Endometrial microvascular endothelial cells (primary cell): Measurements from ENCODE around the gene SRXN1. TPM values are rescaled to one million over a fixed set of nuclear protein-coding genes. Genes with fewer than 3 reads are reported as not detected.

Experiments
- in situ Hi-C: cut with HindIII; loops from 2 replicates; pipeline ENCODE4 v1.10.0; 2017; ENCODE audit warnings: low sequenced_read_pairs, low pct_unique_long_range_greater_than_20kb; ENCODE audit errors: inconsistent ontology term
- total RNA-seq: library from RNA; depleted of rRNA; stranded (reverse); fragments of >200 nt; gene quantifications from one replicate; pipeline ENCODE4 v1.2.3, GENCODE V29; 2015; ENCODE audit errors: inconsistent ontology term

Gene SRXN1
- total RNA-seq, 1 donor from 2014 or later: 82.6 TPM

DNA sequence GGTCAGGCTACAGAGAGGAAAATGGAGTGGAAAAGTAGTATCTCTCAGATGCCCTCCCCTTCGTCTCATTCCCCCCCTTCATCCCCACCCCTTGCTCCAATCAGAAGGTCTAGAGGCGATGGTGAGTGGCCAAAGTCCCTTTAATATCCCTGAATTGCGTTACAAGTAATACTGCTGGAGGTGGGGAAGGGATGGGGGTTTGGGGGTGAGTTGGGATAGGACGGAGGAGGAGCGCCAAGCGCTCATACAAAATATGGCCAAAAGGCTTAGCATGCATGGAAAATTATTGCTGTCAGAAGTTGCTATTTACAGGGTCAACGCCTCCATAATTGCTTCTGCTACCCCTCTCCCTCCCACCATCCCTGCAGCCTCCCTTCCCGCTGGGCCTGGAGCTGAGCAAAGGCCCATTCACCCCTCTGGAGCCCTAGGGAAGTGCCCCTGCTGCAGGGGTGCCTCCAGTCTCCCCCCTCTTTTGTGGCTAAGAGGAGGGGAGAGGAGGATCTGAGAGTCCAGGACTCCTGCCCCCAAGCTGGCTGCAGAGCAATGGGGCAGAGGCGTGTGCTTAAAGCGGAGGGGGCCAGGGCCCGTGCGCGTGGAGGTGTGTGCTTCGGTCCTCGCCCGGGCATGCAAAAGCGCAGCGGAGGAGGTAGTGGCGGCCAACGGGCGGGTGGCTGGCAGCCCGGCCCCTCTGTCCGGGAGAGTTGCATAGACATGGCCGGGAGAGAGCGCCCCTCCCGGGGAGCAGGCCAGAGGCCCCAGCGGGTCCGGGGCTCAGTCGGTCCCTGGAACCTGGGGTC, 8.7 kb upstream of the SRXN1 start:
- in situ Hi-C loops: no loop called here

DNA sequence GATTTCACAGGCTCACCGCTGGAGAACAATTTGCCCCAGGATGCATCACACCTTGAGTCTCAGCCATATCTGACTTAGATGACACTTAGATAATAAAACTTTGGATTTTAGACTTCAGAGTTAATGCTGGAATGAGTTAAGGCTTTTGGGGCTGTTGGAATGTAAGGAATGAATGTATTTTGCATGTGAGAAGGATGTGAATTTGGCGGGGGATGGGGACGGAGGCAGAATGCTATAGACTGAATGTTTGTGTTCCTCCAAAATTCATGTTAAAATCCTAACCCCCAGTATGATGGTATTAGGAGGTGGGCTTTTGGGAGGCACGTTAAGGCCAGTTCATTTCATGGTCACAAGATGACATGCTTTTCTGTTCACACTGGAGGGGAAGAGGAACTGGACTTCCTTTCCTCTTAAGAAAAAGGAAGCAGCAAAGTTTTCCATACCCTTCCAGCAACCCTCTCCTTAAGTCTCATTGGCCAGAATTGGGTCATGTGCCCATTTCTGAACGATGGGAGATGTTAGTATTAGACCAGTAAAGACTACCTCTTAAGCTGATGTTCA, 5.8 kb upstream of the SRXN1 start:
- in situ Hi-C loops: no loop called here

DNA sequence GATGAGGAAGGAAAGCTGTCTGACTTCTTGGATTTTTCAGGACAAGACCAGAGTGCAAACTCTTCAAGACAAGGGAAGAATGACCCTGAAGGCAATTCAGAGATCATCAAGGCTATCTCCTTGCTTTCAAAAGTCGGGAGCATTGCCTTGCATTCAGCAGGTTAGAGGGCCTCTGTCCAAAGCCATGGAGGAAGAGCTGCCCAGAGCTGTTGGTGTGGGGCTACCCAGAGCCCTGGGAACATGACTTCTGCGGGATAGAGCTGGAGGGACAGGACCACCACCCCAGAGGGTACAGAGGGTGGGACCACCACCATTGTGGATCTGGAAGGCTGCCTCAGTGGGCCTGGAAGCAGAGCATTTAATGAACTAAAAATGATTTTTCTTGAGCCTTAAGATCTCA, 5.2 kb upstream of the SRXN1 start:
- in situ Hi-C loops: no loop called here

DNA sequence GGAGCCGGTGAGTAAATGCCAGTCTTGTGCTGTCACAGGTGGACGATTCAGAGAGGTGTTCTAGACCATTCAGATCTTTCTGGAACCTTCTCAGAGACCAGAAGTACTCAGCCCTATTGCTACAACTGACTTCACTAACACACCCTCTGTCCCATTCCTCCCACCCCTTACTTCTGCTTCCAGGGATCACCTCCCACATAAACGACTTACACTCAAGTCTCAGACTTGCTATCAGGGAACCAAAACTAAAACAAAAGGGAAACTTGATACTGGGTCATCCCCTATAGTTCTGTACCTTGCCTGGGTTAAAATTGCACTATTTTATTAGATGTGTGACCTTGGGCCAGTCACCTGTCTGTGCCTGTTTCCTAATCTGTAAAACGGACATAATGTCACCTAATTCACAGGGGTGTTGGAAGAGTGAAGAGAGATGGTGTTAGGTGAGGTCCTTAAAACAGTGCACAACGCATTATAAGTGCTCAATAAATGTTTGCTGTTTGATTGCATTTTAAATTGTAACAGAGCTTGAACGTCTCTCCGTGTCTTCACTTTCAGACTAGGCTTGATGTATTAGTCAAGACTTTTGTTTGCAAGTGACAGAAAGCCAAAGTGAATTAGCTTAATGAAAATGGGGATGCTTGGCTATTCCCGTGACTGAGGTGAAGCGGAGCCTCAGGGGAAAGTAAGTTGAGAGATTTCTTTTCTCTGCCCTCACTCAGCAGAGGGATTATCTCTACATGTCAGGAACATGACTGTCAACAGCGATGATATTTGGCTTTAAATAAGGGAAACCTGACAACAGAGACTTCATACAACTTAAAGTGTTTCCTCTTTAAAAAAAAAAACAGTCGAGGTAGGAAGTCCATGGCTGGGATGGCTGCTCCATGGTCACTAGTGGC, 3.0 kb upstream of the SRXN1 start:
- in situ Hi-C loops: no loop called here

DNA sequence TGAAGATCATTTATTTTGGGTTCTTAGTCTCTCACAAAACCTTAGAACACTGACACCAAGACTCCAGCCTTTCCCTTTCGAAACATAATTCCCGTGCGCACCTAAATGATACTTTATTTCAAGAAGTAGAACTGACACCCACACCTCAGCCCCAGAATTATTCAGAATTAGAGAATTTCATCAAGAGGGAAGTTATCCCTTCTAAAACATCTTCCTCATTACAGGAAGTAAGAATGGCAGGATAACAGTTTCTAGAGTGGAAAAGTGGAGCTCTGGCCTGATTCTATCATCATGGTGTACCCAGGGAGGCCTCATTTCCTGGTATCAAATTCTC, 1.4 kb upstream of the SRXN1 start:
- in situ Hi-C loops: no loop called here

DNA sequence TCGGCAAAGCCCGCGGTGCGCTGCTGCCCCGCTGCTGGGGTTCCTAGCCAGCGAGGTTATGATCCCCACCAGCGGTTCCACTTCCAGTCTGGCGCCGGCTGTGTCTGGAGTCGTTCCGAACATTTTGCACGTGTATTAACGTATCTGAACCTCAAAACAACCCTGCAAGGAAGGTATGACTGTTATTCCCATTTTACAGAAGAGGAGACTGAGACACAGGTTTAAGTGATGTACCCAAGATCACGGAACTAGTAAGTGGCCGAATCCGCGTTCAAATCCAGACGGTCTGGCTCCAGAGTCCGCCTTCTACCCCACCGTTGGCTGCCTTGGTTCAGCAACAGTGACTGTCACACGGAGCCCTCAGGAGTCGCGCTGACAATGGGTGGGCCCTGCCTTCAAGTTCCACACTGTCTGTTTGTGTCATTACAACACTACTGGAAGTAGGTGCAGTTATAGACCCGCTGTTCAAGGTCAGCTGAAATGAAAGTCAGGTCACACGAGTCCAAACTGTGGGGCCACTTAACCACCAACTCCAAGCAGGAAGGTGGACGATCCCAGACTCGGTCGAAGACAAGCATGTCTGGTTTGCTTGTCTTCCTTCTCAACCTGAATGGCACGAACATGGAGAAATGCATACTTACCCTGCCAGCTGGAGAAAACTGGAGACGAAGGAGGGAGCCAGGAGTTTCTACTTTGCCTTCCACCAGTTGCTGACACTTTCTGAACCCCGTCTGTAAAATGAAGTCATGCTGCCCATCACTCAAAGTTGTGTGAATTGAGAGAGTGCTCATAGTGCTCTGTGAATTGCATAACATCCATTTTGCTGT, 803 bp upstream of the SRXN1 start:
- in situ Hi-C loops: no loop called here

DNA sequence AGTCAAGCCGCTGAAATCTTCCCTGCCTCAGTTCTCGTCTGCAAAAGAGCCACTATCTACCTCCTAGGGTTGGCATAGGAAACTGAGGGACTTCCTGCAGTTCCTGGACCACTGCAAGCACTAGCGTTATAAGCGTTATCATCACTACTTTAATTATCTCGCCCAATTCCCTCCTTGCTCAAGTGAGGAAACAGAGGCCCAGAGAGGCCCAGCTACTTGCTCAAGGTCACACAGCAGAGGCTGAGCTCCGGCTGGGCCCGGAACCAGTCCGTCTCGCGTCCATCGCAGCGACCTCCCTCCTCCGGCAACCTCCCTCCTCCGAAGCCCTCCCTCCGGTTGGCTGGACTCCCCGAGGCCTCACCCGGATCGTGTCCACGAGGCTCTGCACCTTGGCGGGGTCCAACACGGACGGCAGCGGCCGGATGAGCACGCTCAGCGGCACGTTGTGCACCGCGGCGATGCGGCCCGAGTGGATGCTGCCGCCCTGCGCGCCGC, 338 bp downstream of the SRXN1 start:
- in situ Hi-C loops: no loop called here

DNA sequence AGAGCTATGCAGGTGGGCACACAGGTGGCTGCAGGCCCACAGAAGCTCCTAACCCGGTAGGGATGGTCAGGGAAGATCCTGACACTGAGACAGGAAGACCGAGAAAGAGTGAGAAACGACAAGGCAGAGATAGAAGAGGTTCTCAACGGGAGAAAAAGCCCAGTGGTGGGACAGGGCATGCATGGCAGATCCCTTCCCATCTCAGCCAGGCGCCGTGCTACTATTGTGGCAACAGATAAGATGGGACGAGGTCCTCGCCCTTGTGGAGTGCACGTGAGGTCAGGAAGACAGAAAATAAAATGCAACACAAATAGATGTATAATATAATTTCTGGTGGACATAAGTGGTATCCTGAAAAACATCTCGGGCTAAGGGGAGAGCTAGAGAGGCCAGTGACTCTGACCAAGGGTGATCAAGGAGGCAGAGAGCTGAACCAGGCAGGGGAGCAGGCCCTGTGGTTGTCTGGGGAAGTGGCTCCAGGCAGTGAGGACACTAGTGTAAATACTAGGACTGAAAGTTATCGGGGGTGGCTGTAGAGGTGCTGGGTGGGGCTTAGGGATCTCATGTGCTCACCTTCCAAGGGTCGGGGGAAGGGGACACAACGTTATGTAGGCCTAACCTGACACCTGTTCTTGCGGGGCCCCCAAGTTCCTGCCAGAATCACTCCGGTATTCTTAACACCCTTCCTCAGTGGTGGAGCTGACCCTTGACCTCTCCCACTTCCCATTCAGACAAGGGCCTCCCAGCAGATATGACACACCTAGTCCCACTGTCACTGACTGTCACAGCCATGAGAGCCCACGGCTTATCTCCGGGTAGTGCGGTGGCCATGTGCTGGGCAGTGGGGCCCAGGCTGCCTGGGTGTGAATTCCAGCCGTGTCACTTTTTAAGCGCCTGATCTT, 1.0 kb downstream of the SRXN1 start:
- in situ Hi-C loops: no loop called here

DNA sequence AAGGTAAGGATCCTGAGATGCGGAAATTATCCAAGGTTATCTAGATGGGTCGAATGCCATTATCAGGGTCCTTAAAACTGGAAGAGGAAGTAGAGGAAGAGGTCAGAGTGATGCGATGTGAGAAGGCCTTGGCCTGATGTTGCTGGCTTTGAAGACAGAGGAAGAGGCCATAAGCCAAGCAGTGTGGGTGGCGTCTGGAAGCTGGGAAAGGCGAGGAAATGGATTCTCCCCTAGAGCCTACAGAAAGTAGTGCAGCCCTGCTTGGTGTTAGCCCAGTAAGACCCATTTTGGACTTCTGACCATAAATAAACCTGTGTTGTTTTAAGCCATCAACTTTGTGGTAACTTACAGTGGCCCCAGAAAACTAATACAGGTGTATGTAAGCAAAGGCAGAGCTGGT, 2.0 kb downstream of the SRXN1 start:
- in situ Hi-C loops: no loop called here

DNA sequence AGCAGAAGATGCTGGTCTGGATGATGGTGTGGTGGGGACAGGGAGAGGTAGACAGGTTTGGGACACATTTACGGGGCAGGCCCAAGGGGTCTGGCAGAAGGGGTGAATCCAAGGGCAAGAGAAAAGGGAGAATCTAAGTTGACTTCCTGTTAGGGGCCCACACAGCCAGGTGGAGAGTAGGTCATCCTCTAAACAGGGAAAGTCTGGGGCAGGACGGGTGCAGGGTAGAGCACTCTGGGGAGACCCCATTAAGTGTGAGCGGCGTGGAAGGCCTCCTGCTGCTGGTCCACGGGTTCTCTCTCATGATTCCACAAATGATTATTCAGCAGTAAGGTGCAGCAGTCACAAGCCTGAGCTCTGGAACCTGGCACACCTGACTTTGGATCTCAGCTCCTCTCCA, 2.7 kb downstream of the SRXN1 start:
- in situ Hi-C loops: no loop called here

DNA sequence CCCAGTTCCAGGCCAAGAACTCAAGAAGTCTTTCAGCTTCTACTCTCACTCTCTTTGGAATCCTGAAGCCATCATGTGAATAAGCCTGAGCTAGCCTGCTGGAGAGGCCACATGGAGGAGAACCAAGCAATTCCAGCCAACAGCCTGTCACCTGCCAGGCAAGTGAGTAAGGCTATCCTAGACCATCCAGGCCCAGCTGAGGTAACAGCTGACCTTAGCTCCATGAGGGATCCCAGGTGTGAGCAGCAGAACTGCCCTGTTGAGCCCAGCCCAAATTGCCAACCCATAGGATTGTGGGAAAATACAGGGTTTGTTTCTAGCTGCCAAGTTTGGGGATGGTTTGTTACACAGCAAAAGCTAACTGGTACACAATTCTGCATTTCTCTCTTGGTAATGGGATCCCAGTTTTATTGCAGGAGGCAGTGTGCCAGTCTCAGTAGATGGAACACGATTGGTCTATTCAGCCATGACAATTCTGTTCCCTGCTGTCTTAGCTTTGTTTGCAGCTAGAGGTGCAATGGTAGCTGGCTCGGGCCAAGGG, 5.5 kb downstream of the SRXN1 start:
- in situ Hi-C loops: no loop called here

DNA sequence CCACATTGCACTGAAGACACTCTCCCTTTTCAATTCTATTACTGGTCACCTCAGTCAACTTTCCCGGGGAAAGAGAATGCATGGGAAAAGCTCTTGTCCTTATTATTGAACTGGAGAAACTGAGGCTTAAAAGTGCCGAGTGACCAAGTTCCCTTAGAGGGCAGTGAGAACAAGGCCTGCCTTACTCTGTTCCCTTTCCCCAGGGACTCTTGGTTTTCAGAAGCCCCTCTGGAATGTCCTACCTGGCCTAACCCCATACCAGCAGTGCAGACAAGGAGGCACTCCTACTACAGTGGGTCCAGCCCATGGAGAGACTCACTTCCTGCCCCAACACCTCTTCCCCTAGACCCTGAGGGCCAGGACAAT, 6.1 kb downstream of the SRXN1 start:
- in situ Hi-C loops: no loop called here

DNA sequence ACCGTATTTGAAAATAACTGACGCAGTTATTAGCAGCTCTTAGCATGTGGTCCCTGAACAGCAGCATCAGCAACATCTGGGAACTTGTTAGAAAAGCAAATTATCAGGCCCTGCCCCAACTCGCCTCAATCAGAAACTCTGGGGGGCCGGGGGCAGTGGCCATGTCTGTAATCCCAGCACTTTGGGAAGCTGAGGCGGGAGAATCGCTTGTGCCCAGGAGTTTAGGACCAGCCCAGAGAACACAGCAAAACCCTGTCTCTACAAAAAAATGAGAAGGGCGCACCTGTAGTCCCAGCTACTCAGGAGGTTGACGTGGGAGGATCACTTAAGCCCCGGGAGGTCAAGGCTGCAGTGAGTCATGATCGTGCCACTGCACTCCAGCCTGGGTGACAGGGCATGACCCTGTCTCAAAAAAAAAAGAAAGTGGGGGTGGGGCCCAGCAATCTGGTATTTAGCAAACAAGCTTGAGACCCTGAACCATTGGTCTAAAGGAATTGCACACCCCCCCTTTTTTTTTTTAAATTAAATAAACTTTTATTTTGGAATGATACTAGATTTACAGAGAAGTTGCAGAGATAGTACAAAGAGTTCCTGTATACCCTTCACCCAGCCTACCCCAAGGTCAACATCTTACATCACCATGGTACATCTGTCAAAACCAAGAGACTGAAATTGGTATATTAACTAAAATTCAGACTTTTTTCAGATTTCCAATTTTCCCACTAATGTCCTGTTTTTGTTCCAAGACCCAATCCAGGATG, 6.7 kb downstream of the SRXN1 start:
- in situ Hi-C loops: no loop called here

DNA sequence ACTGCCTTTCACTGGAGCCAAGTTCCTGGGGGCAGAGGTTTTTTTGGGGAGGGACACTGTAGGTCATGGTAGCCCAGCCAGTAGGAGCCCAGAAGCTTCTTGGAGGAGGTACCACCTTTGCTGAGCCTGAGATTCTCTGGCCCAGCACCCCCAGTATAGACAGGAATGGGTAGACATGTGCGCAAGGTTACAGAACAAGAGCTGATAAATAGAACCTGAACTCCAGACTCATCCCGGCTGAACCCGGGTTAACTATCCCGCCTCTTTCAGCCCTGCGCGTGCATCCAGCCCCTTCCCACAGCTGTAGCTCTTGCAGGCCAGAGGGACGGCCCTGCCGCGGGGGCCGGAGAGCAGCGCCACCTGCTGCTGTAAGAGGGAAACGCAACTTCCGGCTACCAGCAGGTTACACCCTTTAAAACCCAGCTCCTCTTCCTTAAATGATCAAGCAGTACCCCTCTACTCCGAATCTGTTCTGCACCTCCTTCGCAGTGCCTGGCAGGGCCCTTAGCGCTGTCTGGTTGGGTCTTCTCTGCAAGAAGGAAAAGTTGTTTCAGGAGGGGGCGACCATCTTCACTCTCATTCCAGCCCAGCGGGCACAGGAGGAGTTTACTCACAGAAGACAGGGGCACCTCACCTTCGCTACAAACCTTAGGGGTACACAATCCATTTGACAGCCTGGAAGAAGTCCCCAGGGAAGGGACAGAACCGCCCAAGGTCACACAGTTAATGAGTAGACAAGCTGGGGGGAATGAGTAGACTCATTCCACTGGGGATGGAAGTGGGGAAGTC, 7.5 kb downstream of the SRXN1 start:
- in situ Hi-C loops: no loop called here

DNA sequence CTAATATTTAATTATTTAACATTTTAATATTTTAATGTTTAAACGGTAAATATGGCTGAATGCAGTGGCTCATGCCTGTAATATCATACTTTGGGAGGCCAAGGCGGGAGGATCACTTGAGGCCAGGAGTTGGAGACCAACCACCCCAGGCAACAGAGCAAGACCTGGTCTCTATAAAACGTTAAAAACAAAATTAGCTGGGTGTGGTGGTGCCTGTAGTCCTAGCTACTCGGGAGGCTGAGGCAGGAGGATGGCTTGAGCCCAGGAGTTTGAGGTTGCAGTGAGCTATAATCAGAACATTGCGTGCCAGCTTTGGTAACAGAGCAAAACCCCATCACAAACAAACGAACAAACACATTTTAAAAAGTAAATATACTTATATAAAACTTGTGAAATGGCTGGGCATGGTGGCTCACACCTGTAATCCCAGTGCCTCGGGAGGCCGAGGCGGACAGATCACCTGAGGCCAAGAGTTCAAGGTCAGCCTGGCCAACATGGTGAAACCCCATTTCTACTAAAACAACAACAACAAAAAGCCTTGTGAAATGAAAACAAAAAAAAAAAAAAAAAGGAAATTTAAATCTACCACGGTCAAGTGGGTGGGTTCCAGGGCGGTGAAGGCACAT, 8.2 kb downstream of the SRXN1 start:
- in situ Hi-C loops: no loop called here
